Small intestine (tissue), 7 donors: ENCODE results near the gene ATP9A. TPM values are rescaled to one million over a fixed set of nuclear protein-coding genes. Genes with fewer than 3 reads are reported as not detected.

ENCODE experiments used
- DNase-seq, 2 donors: peaks; one replicate each; pipeline versions ENCODE4 v3.0.0 to v3.0.0-alpha.2; 2013
- FAIRE-seq: peaks from 2 replicates; lab custom pipeline; 2012; peaks lifted over from hg19 to GRCh38; lab: Jason Lieb, UNC
- H3K27ac ChIP-seq, 3 donors: one replicate each; pipeline ENCODE4 v1.5.1; 2013; ENCODE audit warnings: low read length in 2 of 3, mild to moderate bottlenecking in 2 of 3, control low read depth in 1 of 3, inconsistent platforms in 1 of 3, low read depth in 1 of 3, moderate library complexity in 1 of 3
- H3K27me3 ChIP-seq, 3 donors: one replicate each; pipeline ENCODE4 v1.6.1; 2013; ENCODE audit warnings: low read length in 3 of 3, inconsistent platforms in 1 of 3; ENCODE audit not compliant: control insufficient read depth in 3 of 3, insufficient read depth in 3 of 3
- H3K36me3 ChIP-seq, 3 donors: one replicate each; pipeline ENCODE4 v1.6.1; 2013; ENCODE audit warnings: low read length in 3 of 3, inconsistent platforms in 1 of 3, low read depth in 1 of 3, mild to moderate bottlenecking in 1 of 3, moderate library complexity in 1 of 3; ENCODE audit not compliant: control insufficient read depth in 3 of 3, insufficient read depth in 2 of 3
- H3K4me1 ChIP-seq, 3 donors: one replicate each; pipeline ENCODE4 v1.6.1; 2013; ENCODE audit warnings: low read length in 2 of 3, inconsistent platforms in 1 of 3, low read depth in 1 of 3, mild to moderate bottlenecking in 1 of 3, moderate library complexity in 1 of 3; ENCODE audit not compliant: control insufficient read depth in 3 of 3, insufficient read depth in 2 of 3
- H3K4me3 ChIP-seq, 3 donors: one replicate each; pipeline ENCODE4 v1.5.1; 2013; ENCODE audit warnings: low read length in 3 of 3, control low read depth in 1 of 3, inconsistent platforms in 1 of 3, low read depth in 1 of 3, mild to moderate bottlenecking in 1 of 3, moderate library complexity in 1 of 3
- H3K9me3 ChIP-seq, 2 donors: one replicate each; pipeline ENCODE4 v1.6.1; 2013; ENCODE audit warnings: low read depth in 1 of 2, low read length in 1 of 2; ENCODE audit not compliant: control insufficient read depth in 2 of 2, insufficient read depth in 1 of 2
- WGBS, 3 donors: extraction: QIAGEN DNeasy Blood & Tissue Kit; methylation state at CpG; one replicate each; pipeline ENCODE4 v1.1.7; 2013; 5-methylcytosine and 5-hydroxymethylcytosine counted together
- polyA plus RNA-seq, 4 donors: library from polyadenylated mRNA; stranded (reverse) in 3 of 4; unstranded in 1 of 4; fragments of 200-250 nt in 3 of 4; fragments of 120-200 nt in 1 of 4; gene quantifications; one replicate each; pipeline versions ENCODE4 v1.2.1 to v1.2.3, GENCODE V29; 2013
- donor health status: healthy with polysubstance abuse.
- donor health status: control.
- donor health status: control.
- donor health status: Bipolar disorder and iron deficiency.
- donor health status: healthy.

ATP9A gene
- polyA plus RNA-seq, 4 donors: 4.1 to 49.0 (median 10.4) TPM

- H3K27ac ChIP-seq: no peak overlapping the region
- no peaks in the 10 kb centered on the region for H3K4me1 ChIP-seq
- no peak for DNase-seq
- FAIRE-seq: no peak
- WGBS, 3 donors: 76 to 87% (median 87%) methylated on average over 16 of the region's 16 CpGs
- H3K27me3 ChIP-seq: no peaks in the 10 kb centered on the region
- peaks cover 0 to 62% (median 10%) of the 10 kb centered on the region in 3 donors for H3K36me3 ChIP-seq
- no peaks in the 10 kb centered on the region for H3K9me3 ChIP-seq
- no peak overlapping the region for H3K4me3 ChIP-seq
These were observed 157.2 kb downstream of the ATP9A start for GRCh38 chr20:51610761-51611624.

GRCh38 chr20:51610111-51610510 lies 158.1 kb downstream of the ATP9A start:
- no peaks in the 10 kb centered on the region for H3K4me1 ChIP-seq
- FAIRE-seq: no peak
- no peaks in the 10 kb centered on the region for H3K27me3 ChIP-seq
- H3K36me3 ChIP-seq: peaks cover 0 to 67% (median 10%) of the 10 kb centered on the region in 3 donors
- 79 to 89% (median 84%) methylated on average over 8 of the region's 8 CpGs for WGBS, 3 donors
- H3K4me3 ChIP-seq: no peak overlapping the region
- H3K9me3 ChIP-seq: no peaks in the 10 kb centered on the region
- no peak overlapping the region for H3K27ac ChIP-seq
- no peak for DNase-seq

GRCh38 chr20:51609251-51609650 lies 158.9 kb downstream of the ATP9A start:
- no peak overlapping the region for H3K4me3 ChIP-seq
- no peaks in the 10 kb centered on the region for H3K4me1 ChIP-seq
- WGBS, 3 donors: 88 to 96% (median 91%) methylated on average over 9 of the region's 9 CpGs
- H3K36me3 ChIP-seq: peaks cover 0 to 76% (median 10%) of the 10 kb centered on the region in 3 donors
- H3K27ac ChIP-seq: no peak overlapping the region
- no peaks in the 10 kb centered on the region for H3K9me3 ChIP-seq
- H3K27me3 ChIP-seq: no peaks in the 10 kb centered on the region
- no peak for DNase-seq
- FAIRE-seq: no peak

GRCh38 chr20:51608061-51608460 lies 160.1 kb downstream of the ATP9A start:
- Histone ChIP-seq H3K36me3 (peaks cover 0 to 79% (median 9%) of the 10 kb centered on the region in 3 donors), H3K4me1 (no peaks in the 10 kb centered on the region), H3K27me3 (no peaks in the 10 kb centered on the region), H3K9me3 (no peaks in the 10 kb centered on the region), H3K4me3 (no peak overlapping the region), H3K27ac (no peak overlapping the region)
- 65 to 77% (median 73%) methylated on average over 5 of the region's 5 CpGs for WGBS, 3 donors
- FAIRE-seq: no peak
- DNase-seq: no peak

GRCh38 chr20:51607170-51607569 lies 161.0 kb downstream of the ATP9A start:
- Histone ChIP-seq H3K27me3 (no peaks in the 10 kb centered on the region), H3K36me3 (peaks cover 0 to 77% (median 9%) of the 10 kb centered on the region in 3 donors), H3K4me1 (no peaks in the 10 kb centered on the region), H3K9me3 (no peaks in the 10 kb centered on the region), H3K4me3 (no peak overlapping the region), H3K27ac (no peak overlapping the region)
- DNase-seq (no peak), FAIRE-seq (no peak)
- WGBS, 3 donors: 37 to 83% (median 79%) methylated on average over 1 to 2 of the region's 2 CpGs

- Histone ChIP-seq H3K9me3 (no peaks in the 10 kb centered on the region), H3K4me3 (no peak overlapping the region), H3K27ac (no peak overlapping the region), H3K36me3 (peaks cover 0 to 82% (median 9%) of the 10 kb centered on the region in 3 donors), H3K27me3 (no peaks in the 10 kb centered on the region), H3K4me1 (no peaks in the 10 kb centered on the region)
- WGBS, 3 donors: 93 to 97% (median 97%) methylated on average over 14 of the region's 14 CpGs
- DNase-seq (no peak), FAIRE-seq (no peak)
These were observed 163.3 kb downstream of the ATP9A start for GRCh38 chr20:51604851-51605250.

- no peak for DNase-seq
- Histone ChIP-seq H3K36me3 (peaks cover 0 to 78% (median 3%) of the 10 kb centered on the region in 3 donors), H3K4me3 (no peak overlapping the region), H3K9me3 (no peaks in the 10 kb centered on the region), H3K27ac (no peak overlapping the region), H3K4me1 (no peaks in the 10 kb centered on the region), H3K27me3 (no peaks in the 10 kb centered on the region)
- 82 to 93% (median 86%) methylated on average over 5 of the region's 5 CpGs for WGBS, 3 donors
- no peak for FAIRE-seq
These were observed 166.1 kb downstream of the ATP9A start for GRCh38 chr20:51602131-51602530.

- FAIRE-seq (no peak), DNase-seq (no peak)
- no peak overlapping the region for H3K4me3 ChIP-seq
- no peaks in the 10 kb centered on the region for H3K4me1 ChIP-seq
- peaks cover 0 to 73% (median 2%) of the 10 kb centered on the region in 3 donors for H3K36me3 ChIP-seq
- no peaks in the 10 kb centered on the region for H3K27me3 ChIP-seq
- no peaks in the 10 kb centered on the region for H3K9me3 ChIP-seq
- 88 to 94% (median 92%) methylated on average over 14 of the region's 14 CpGs for WGBS, 3 donors
- H3K27ac ChIP-seq: no peak overlapping the region
These were observed 167.2 kb downstream of the ATP9A start for GRCh38 chr20:51600950-51601349.
